Skeletal muscle cell (primary cell): Measurements from ENCODE around the gene GPR161.
"Not testable (repeated sequence)": the region's sequence is repeated elsewhere in the genome, so short reads cannot be mapped to it uniquely, and the experiment has no call there.

Experiments
- DNase-seq: peaks from one replicate; pipeline ENCODE4 v3.0.0-alpha.2; 2010; ENCODE audit warnings: low read depth
- H3K4me3 ChIP-seq: 2 replicates; pipeline ENCODE4 v1.5.1; 2011; ENCODE audit warnings: low read depth, mild to moderate bottlenecking, control low read depth, low read length, moderate library complexity

The GPR161 gene

GRCh38 chr1:168136709-168137514 is at the start of gene GPR161:
Gene GPR161, minus strand, starts transcription at chr1:168136930. Its CDS starts 32,080 bp downstream, at chr1:168104850.
- H3K4me3 ChIP-seq: peak within 1 kb of the TSS; percentile 77
- no peak for DNase-seq

- H3K4me3 ChIP-seq, DNase-seq: not testable (repeated sequence)
These were observed 44.5 kb upstream of the GPR161 start for GRCh38 chr1:168181063-168181720.

DNA sequence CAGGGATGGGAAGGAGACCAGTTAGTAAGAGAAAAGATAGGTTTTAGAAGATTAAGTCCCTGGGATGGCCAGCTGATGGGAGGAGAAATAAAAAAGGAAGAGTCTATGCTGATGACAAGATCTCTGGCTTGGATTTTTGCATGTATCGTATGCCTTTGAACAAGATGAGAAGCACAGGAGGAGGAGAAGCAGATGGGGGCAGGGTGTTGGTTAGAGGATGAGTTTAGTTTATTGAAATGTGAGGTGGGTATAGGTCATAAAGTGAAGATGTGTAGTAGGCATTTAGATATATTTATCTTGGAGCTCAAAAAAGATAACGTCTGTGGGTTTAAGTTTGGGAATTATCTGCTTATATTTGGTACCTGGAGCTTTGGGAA is 43.4 kb upstream of the GPR161 start:
- H3K4me3 ChIP-seq: peak overlapping the region; percentile 79
- no peak for DNase-seq

- H3K4me3 ChIP-seq: peak overlapping the region; percentile 79
- DNase-seq: no peak
These were observed 42.9 kb upstream of the GPR161 start for GRCh38 chr1:168179438-168180147.

GRCh38 chr1:168178638-168179437 is 42.1 kb upstream of the GPR161 start, which contains the start of gene TIPRL:
Gene TIPRL, plus strand, starts transcription at chr1:168178962. Its CDS starts 116 bp downstream, at chr1:168179078.
- H3K4me3 ChIP-seq: peak within 1 kb of the TSS; percentile 79
- peak; percentile 98 for DNase-seq

GRCh38 chr1:168178227-168178637 is 41.5 kb upstream of the GPR161 start:
- H3K4me3 ChIP-seq: peak overlapping the region; percentile 79
- no peak for DNase-seq

GRCh38 chr1:168172250-168172915 is 35.7 kb upstream of the GPR161 start:
- DNase-seq: no peak
- H3K4me3 ChIP-seq: no peak overlapping the region

GRCh38 chr1:168170564-168171508 is 34.1 kb upstream of the GPR161 start:
- no peak overlapping the region for H3K4me3 ChIP-seq
- no peak for DNase-seq

GRCh38 chr1:168167806-168168205 is 31.1 kb upstream of the GPR161 start:
- H3K4me3 ChIP-seq: no peak overlapping the region
- DNase-seq: no peak

GRCh38 chr1:168164771-168165170 is 28.0 kb upstream of the GPR161 start:
- DNase-seq: no peak
- no peak overlapping the region for H3K4me3 ChIP-seq

- no peak for DNase-seq
- H3K4me3 ChIP-seq: no peak overlapping the region
These were observed 26.9 kb upstream of the GPR161 start for GRCh38 chr1:168163670-168164069.

GRCh38 chr1:168161459-168161858 is 24.7 kb upstream of the GPR161 start:
- no peak for DNase-seq

DNA sequence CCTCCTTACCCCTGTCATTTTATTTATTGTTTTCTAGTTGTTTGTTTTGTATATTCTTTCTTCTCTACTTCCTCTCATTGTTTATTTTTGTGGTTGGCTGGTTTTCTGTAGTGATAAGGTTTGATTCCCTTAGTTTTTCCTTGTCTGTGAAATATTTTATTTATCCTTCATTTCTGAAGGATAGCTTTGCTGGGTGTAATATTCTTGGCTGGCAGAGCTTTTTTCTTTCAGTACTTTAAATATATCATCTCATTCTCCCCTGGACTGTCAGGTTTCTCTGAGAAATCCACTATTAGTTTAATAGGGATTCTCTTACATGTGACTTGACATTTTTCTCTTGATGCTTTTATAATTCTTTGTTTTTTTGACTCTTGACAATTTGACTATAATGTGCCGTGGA is 23.2 kb upstream of the GPR161 start:
- H3K4me3 ChIP-seq: no peak overlapping the region
- no peak for DNase-seq

More at GRCh38 chr1:168161459-168161858, 24.7 kb upstream of the GPR161 start:
- no peak overlapping the region for H3K4me3 ChIP-seq

GRCh38 chr1:168159251-168159650 is 22.5 kb upstream of the GPR161 start:
- DNase-seq: no peak
- H3K4me3 ChIP-seq: no peak overlapping the region

- no peak overlapping the region for H3K4me3 ChIP-seq
- DNase-seq: no peak
These were observed 20.9 kb upstream of the GPR161 start for GRCh38 chr1:168157638-168158037.

DNA sequence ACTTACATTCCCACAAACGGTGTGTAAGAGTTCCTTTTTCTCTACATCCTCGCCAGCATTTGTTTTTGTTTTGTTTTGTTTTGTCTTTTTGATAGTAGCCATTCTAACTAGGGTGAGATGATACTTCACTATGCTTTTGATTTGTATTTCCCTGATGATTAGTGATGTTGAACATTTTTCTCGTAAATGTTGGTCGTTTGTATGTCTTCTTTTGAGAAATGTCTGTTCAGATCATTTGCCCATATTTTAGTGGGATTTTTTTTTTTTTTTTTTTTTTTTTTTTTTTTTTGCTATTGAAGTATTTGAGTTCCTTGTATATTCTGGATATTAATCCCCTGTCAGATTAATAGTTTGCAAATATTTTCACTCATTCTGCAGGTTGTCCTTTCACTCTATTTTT is 19.2 kb upstream of the GPR161 start:
- H3K4me3 ChIP-seq: no peak overlapping the region
- no peak for DNase-seq

- DNase-seq, H3K4me3 ChIP-seq: not testable (repeated sequence)
These were observed 18.0 kb upstream of the GPR161 start for GRCh38 chr1:168154707-168155106.

DNA sequence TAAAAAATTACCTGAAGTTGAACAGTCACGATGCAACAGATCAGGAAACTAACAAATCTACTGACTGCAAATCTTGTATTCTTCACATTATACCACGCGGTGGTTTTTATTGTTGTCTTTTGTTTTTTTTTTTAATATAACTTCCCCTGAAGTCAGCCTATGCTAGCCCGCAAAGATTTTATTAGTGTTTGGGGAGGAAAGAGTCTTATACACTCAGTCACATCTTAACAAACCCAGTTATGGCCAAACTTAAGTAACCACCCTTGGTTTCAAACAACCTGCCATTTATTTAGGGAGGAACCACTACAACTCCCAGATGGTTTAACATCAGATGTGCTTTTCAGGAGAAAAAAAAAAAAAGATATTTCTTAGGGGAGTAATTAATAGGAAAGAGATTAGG is 15.2 kb upstream of the GPR161 start:
- H3K4me3 ChIP-seq: no peak overlapping the region
- DNase-seq: no peak
